Heart right ventricle (tissue), 16 donors: ENCODE measurements around the gene ADO. TPM values are rescaled to one million over a fixed set of nuclear protein-coding genes. Genes with fewer than 3 reads are reported as not detected.

Source experiments
- ATAC-seq, 8 donors: fragments of 200-7000 bp; cut with Tn5 transposase; one replicate each; pipeline ENCODE4 v1.9.1; 2020; ENCODE audit warnings: mild to moderate bottlenecking in 8 of 8, moderate library complexity in 8 of 8, moderate number of reproducible peaks in 1 of 8
- DNase-seq, 2 donors: peaks; one replicate each; pipeline ENCODE4 v3.0.0-alpha.2; 2020
- H3K27ac ChIP-seq, 10 donors: fragments of 200-600 bp; sonication (generic) in 2 of 10; one replicate each; pipeline versions ENCODE4 v1.5.0 to v1.8.0; 2020 to 2022; ENCODE audit warnings: mild to moderate bottlenecking in 3 of 10
- H3K27me3 ChIP-seq, 7 donors: fragments of 200-600 bp; one replicate each; pipeline ENCODE4 v1.8.0; 2021 to 2022; ENCODE audit warnings: mild to moderate bottlenecking in 2 of 7
- H3K36me3 ChIP-seq, 9 donors: fragments of 200-600 bp; sonication (generic) in 1 of 9; one replicate each; pipeline versions ENCODE4 v1.5.0 to v1.8.0; 2020 to 2022; ENCODE audit warnings: mild to moderate bottlenecking in 2 of 9
- H3K4me1 ChIP-seq, 9 donors: fragments of 200-600 bp; sonication (generic) in 1 of 9; one replicate each; pipeline versions ENCODE4 v1.5.0 to v1.8.0; 2020 to 2022; ENCODE audit warnings: mild to moderate bottlenecking in 4 of 9
- H3K4me3 ChIP-seq, 10 donors: fragments of 200-600 bp; sonication (generic) in 2 of 10; one replicate each; pipeline versions ENCODE4 v1.5.0 to v1.8.0; 2020 to 2022; ENCODE audit warnings: mild to moderate bottlenecking in 7 of 10, moderate library complexity in 2 of 10
- H3K9me3 ChIP-seq, 11 donors: fragments of 200-600 bp in 10 of 11; sonication (generic) in 2 of 11; one replicate each; pipeline versions ENCODE4 v1.5.0 to v1.8.0; 2013 to 2022; ENCODE audit warnings: mild to moderate bottlenecking in 2 of 11, control low read depth in 1 of 11, moderate library complexity in 1 of 11
- WGBS, 2 donors: extraction: QIAGEN DNeasy Blood & Tissue Kit; methylation state at CpG; one replicate each; pipeline ENCODE4 v1.1.7; 2013; ENCODE audit warnings: inconsistent platforms in 1 of 2; 5-methylcytosine and 5-hydroxymethylcytosine counted together
- intact Hi-C, 10 donors: fragments of 100-400 bp; cut with DNase I; formaldehyde crosslinking; loops; one replicate each; pipeline versions ENCODE4 v1.11.1 to v1.14.2; 2022
- long read RNA-seq, 3 donors: library from polyadenylated mRNA; unstranded; transcript quantifications; one replicate each; pipeline ENCODE4 v2.0.0, GENCODE V29; 2020 to 2021
- polyA plus RNA-seq, 2 donors: library from polyadenylated mRNA; stranded (reverse); fragments of 200-250 nt; gene quantifications; one replicate each; pipeline ENCODE4 v1.2.3, GENCODE V29; 2013
- total RNA-seq, 10 donors: library from RNA; stranded (reverse); fragmentation: NEBNext Ultra II Directional in 3 of 10; extraction: Animal tissue kit (Norgen Biotek cat#: 25700) in 3 of 10; gene quantifications; one replicate each; pipeline versions ENCODE4 v1.2.1 to v1.2.4, GENCODE V29; 2021 to 2023
- TF ChIP-seq, protein P1 (sequence below), 9 donors: fragments of 200-600 bp; sonication (generic) in 2 of 9; IDR thresholded peaks; one replicate each; pipeline versions ENCODE4 v1.5.0 to v1.8.0; 2021 to 2022; ENCODE audit warnings: antibody characterized with exemption in 9 of 9, mild to moderate bottlenecking in 5 of 9, moderate library complexity in 1 of 9
- donor health status: Arrhythmogenic right ventricular cardiomyopathy.
- donor health status: ischemic (EF 13 %, LVEDD 7.1; RV severe dilation, severe dysfunction).
- donor health status: healthy with polysubstance abuse.
- donor health status: DM: no; HTN: yes; CAD: no.
- donor health status: DM: no; HTN: no; CAD: no.
- donor health status: ischemic (EF 25% LVEDD 6.9; RV normal size, moderate dysfunction).
- donor health status: ischemic (EF 25% LVEDD 5.7; RV mildly dilated, moderate dysfunction).
- donor health status: healthy.
- donor health status: DM: yes; HTN: yes; CAD: no.
- donor health status: Ischemic cardiomyopathy.
- donor health status: ischemic (EF 35%, LVEDD 5.7; RV mildly dilated, moderate dysfunction).
- donor health status: nonischemic (EF 11% LVEDD 7.7; RV severe dilation, severe dysfunction).
- donor health status: DM: yes; HTN: yes; CAD: no.
- donor health status: PGD.
- donor health status: ischemic (EF 29% LVEDD 5.4; RV normal size, mild dysfunction).
- donor health status: nonischemic (EF 23%, LVEDD 6.1; RV moderate dilation, normal function).

The ADO gene
- total RNA-seq (10 to 100 TPM; 14.9 to 21.0 (median 17.5) TPM), polyA plus RNA-seq (10 to 100 TPM in 1 of 2 donors, 1 to 10 TPM in 1; 5.1 to 14.6 TPM)
- long read RNA-seq, donor 1, transcript ADO-201 (1 exons, 3,627 nt) = major isoform, 23 of 23 reads
- long read RNA-seq, donor 1, partial matches to known transcripts = 0 of 23 reads
- long read RNA-seq, donor 1, other reads (novel, unspliced or antisense) = 0 of 23 reads
- long read RNA-seq, donor 2, transcript ADO-201 (1 exons, 3,627 nt) = major isoform, 41 of 42 reads
- long read RNA-seq, donor 2, partial matches to known transcripts = 0 of 42 reads
- long read RNA-seq, donor 2, other reads (novel, unspliced or antisense) = 1 of 42 reads
- long read RNA-seq, donor 3, transcript ADO-201 (1 exons, 3,627 nt) = major isoform, 11 of 12 reads
- long read RNA-seq, donor 3, partial matches to known transcripts = 0 of 12 reads
- long read RNA-seq, donor 3, other reads (novel, unspliced or antisense) = 1 of 12 reads

DNA sequence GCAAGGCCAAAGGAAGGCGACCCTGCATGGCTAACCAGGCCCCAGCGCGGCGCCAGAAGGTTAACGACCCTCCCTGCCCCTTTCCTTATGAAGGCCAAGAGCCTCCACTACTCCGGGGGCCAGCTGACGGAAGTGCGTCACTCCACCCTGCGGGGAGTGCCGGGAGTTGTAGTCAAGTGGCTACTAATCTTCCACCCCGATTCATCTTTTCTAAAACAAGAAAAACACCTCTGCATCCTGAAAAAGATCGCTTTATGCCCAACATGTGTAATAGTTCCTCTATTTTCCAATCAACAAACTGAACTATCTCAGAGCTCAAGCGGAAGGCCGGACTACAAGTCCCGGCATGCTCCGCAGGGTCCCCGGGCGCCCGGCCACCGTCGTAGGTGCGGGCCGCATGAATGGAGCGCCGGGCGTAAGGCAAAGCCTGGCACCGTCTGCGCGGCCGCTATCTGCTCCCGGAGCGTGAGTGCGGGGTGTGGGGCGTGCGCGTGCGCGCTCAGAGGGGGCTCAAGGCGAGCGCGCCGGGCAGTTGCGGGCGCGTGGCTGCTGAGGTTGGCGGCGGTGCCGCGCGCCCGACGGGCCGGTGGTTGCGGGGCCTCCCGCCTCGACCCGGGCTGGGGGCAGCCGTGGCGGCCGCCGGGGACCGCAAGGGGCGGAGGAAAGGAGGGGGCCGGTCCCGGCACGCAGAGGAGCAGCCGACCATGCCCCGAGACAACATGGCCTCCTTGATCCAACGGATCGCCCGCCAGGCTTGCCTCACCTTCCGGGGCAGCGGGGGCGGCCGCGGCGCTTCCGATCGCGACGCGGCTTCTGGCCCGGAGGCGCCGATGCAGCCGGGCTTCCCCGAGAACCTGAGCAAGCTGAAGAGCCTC, at the start of gene ADO:
Gene ADO, plus strand, starts transcription at position 365 of the 875 bp plus-strand sequence. Its CDS starts 340 bp downstream, at position 705.
- Histone ChIP-seq H3K36me3 (peaks cover 0 to 25% (median 0%) of the 10 kb centered on the region in 9 donors), H3K27me3 (no peaks in the 10 kb centered on the region), H3K4me1 (peaks cover 3 to 54% (median 41%) of the 10 kb centered on the region in 9 donors), H3K27ac (peak within 1 kb of the TSS; percentile 85 to 99 (median 96)), H3K4me3 (peak within 1 kb of the TSS; percentile 64 to 91 (median 84)), H3K9me3 (no peaks in the 10 kb centered on the region)
- ATAC-seq (peak; percentile 88 to 98 (median 94)), DNase-seq (peak; percentile 84 to 89)
- TF ChIP-seq, protein P1, sequence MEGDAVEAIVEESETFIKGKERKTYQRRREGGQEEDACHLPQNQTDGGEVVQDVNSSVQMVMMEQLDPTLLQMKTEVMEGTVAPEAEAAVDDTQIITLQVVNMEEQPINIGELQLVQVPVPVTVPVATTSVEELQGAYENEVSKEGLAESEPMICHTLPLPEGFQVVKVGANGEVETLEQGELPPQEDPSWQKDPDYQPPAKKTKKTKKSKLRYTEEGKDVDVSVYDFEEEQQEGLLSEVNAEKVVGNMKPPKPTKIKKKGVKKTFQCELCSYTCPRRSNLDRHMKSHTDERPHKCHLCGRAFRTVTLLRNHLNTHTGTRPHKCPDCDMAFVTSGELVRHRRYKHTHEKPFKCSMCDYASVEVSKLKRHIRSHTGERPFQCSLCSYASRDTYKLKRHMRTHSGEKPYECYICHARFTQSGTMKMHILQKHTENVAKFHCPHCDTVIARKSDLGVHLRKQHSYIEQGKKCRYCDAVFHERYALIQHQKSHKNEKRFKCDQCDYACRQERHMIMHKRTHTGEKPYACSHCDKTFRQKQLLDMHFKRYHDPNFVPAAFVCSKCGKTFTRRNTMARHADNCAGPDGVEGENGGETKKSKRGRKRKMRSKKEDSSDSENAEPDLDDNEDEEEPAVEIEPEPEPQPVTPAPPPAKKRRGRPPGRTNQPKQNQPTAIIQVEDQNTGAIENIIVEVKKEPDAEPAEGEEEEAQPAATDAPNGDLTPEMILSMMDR (IDR thresholded peaks at IDR 0.05) = no peak
- 0 to 1% methylated on average over 78 to 87 of the region's 87 CpGs for WGBS, 2 donors
- intact Hi-C loops = loop anchor here in 3 of 10 donors (5.0 to 10.0 kb wide), 3 partner anchors 42 to 167 kb away; no protein-coding TSS in a partner anchor

DNA sequence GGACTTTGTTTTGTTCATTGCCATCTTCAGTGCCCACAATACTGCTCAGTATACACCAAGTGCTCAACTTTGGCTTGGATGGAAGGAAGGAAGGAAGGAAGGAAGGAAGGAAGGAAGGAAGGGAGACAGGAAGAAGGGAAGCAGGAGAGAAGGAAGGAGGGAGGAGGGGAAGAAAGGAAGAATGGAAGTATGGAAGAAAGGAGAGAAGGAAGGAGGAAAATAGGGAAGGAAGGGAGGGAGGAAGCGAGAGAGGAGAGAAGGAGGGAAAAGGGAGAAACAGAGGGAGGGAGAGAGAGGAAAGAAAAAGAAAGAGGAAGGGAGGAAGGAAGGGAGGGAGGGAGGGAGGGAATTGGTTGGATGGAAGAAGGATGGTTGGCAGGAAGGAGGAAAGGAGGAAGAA, 49.6 kb upstream of the ADO start:
- Histone ChIP-seq H3K36me3 (no peaks in the 10 kb centered on the region), H3K4me3 (no peak overlapping the region), H3K9me3 (no peaks in the 10 kb centered on the region), H3K27ac (no peak overlapping the region), H3K4me1 (peaks cover 0 to 13% (median 5%) of the 10 kb centered on the region in 9 donors), H3K27me3 (no peaks in the 10 kb centered on the region)
- TF ChIP-seq, protein P1 (IDR thresholded peaks at IDR 0.05) = no peak
- WGBS, 2 donors = 96 to 100% methylated on average over 1 of the region's 1 CpG
- DNase-seq (no peak), ATAC-seq (no peak)
- intact Hi-C loops = loop anchor here in 1 of 10 donors (10.0 kb wide), 1 partner anchor 50 kb away; the partner anchor contains the start of gene ADO

DNA sequence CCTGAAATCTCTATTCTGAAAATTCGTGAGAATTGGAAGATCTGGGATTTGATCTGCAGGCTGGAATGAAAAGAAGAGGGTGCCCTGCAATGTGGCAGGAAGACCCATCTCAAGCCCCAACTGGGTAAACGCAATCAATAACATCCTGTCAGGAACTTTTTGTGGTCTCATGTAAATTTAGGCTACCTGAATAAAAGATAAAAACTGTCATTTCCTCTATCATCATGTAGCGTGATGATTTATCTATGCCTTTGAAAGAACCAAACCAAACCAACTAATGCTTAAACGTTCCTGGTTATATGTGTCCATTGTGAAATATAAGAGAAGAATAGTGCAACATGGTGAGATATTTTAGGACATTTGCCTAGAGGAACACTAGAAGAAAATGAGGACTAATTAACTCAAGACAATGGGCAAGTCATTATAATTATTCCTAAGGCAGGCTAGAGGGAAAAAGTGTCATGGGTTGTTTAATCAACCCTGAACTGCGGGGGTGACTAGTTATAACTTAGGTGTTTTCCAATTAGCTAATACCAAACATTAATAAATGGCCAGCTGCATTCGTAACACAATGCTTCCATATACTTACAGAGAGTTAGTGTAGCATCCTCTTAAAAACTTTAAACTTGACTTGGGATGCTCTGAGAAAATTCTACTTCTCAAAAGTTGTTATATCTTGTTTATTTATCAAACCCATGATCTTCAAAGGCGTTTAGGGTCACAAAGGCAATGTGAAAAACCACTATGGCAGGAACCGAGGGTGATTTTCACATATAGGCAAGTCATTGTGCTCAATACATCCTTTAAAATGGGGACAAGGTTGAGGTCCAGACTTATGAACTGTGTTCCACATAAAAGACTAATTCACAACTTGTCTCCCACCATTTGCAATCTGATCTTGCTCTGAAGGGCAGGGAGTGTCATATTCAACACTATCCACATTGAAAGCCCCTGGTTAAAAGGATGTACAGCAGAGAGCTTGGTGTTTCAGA, 48.6 kb upstream of the ADO start:
- WGBS, 2 donors = 81 to 86% methylated on average over 8 of the region's 8 CpGs
- Histone ChIP-seq H3K27ac (no peak overlapping the region), H3K9me3 (no peaks in the 10 kb centered on the region), H3K4me3 (no peak overlapping the region), H3K27me3 (no peaks in the 10 kb centered on the region), H3K4me1 (peaks cover 0 to 23% (median 10%) of the 10 kb centered on the region in 9 donors), H3K36me3 (no peaks in the 10 kb centered on the region)
- ATAC-seq (no peak), DNase-seq (no peak)
- intact Hi-C loops = loop anchor here in 1 of 10 donors (10.0 kb wide), 1 partner anchor 49 kb away; the partner anchor contains the start of gene ADO
- TF ChIP-seq, protein P1 (IDR thresholded peaks at IDR 0.05) = no peak
